ENCODE data around the gene NALCN. TPM values are rescaled to one million over a fixed set of nuclear protein-coding genes. Genes with fewer than 3 reads are reported as not detected.

NALCN gene
- total RNA-seq, 1 donor from 2014 or later = 18.5 TPM

GRCh38 chr13:101447852-101448251, 31.5 kb upstream of the NALCN start:
- no peak overlapping the region for H3K27ac ChIP-seq
- no peaks in the 10 kb centered on the region for H3K9me3 ChIP-seq
- DNase-seq (ENCODE audit: low spot score in 2 of 2) = no peak
- no peaks in the 10 kb centered on the region for H3K27me3 ChIP-seq
- no peak overlapping the region for H3K4me3 ChIP-seq
- peaks cover 0 to 7% of the 10 kb centered on the region in 2 donors for H3K4me1 ChIP-seq
- no peaks in the 10 kb centered on the region for H3K36me3 ChIP-seq
- intact Hi-C loops (cut with DNase I) = no loop called here
- no peak for TF ChIP-seq CTCF (IDR thresholded peaks at IDR 0.05)

- no peak for DNase-seq (ENCODE audit: low spot score in 2 of 2)
- Histone ChIP-seq H3K9me3 (no peaks in the 10 kb centered on the region), H3K4me3 (no peak overlapping the region), H3K27ac (no peak overlapping the region), H3K36me3 (no peaks in the 10 kb centered on the region), H3K4me1 (no peaks in the 10 kb centered on the region), H3K27me3 (no peaks in the 10 kb centered on the region)
- intact Hi-C loops (cut with DNase I) = no loop called here
- no peak for TF ChIP-seq CTCF (IDR thresholded peaks at IDR 0.05)
Measured at GRCh38 chr13:101434486-101434885, 18.2 kb upstream of the NALCN start.

GRCh38 chr13:101433895-101434294, 17.6 kb upstream of the NALCN start:
- no peaks in the 10 kb centered on the region for H3K36me3 ChIP-seq
- intact Hi-C loops (cut with DNase I) = no loop called here
- TF ChIP-seq CTCF (IDR thresholded peaks at IDR 0.05) = no peak

GRCh38 chr13:101429733-101430132, 13.4 kb upstream of the NALCN start:
- no peak for DNase-seq (ENCODE audit: low spot score in 2 of 2)
- Histone ChIP-seq H3K27ac (no peak overlapping the region), H3K9me3 (no peaks in the 10 kb centered on the region), H3K36me3 (no peaks in the 10 kb centered on the region), H3K4me1 (no peaks in the 10 kb centered on the region), H3K27me3 (no peaks in the 10 kb centered on the region), H3K4me3 (no peak overlapping the region)
- intact Hi-C loops (cut with DNase I) = no loop called here
- no peak for TF ChIP-seq CTCF (IDR thresholded peaks at IDR 0.05)

More at GRCh38 chr13:101433895-101434294, 17.6 kb upstream of the NALCN start:
- Histone ChIP-seq H3K4me3 (no peak overlapping the region), H3K9me3 (no peaks in the 10 kb centered on the region), H3K27me3 (no peaks in the 10 kb centered on the region), H3K4me1 (no peaks in the 10 kb centered on the region), H3K27ac (no peak overlapping the region)
- no peak for DNase-seq (ENCODE audit: low spot score in 2 of 2)

GRCh38 chr13:101425623-101426022, 9.3 kb upstream of the NALCN start:
- intact Hi-C loops (cut with DNase I) = no loop called here
- Histone ChIP-seq H3K4me3 (no peak overlapping the region), H3K27ac (no peak overlapping the region), H3K36me3 (no peaks in the 10 kb centered on the region), H3K9me3 (no peaks in the 10 kb centered on the region), H3K27me3 (no peaks in the 10 kb centered on the region), H3K4me1 (no peaks in the 10 kb centered on the region)
- no peak for DNase-seq (ENCODE audit: low spot score in 2 of 2)
- TF ChIP-seq CTCF (IDR thresholded peaks at IDR 0.05) = no peak

- Histone ChIP-seq H3K9me3 (no peaks in the 10 kb centered on the region), H3K27ac (no peak overlapping the region), H3K27me3 (no peaks in the 10 kb centered on the region), H3K4me3 (no peak overlapping the region), H3K36me3 (no peaks in the 10 kb centered on the region), H3K4me1 (no peaks in the 10 kb centered on the region)
- no peak for TF ChIP-seq CTCF (IDR thresholded peaks at IDR 0.05)
- DNase-seq (ENCODE audit: low spot score in 2 of 2) = no peak
- intact Hi-C loops (cut with DNase I) = no loop called here
Measured at GRCh38 chr13:101425156-101425471, 8.8 kb upstream of the NALCN start.
